H1 (cell line): Measurements from ENCODE around the gene MYOD1. TPM values are rescaled to one million over a fixed set of nuclear protein-coding genes. Genes with fewer than 3 reads are reported as not detected.

Source experiments
- CTCF ChIA-PET: fragments of 300-600 bp; sonication (Branson Sonifier 250); formaldehyde crosslinking; loops from one replicate; lab custom pipeline; 2021; ENCODE audit not compliant: partially characterized antibody; lab: Charles Lee
- POLR2A ChIA-PET: fragments of 300-600 bp; sonication (Branson Sonifier 250); formaldehyde crosslinking; loops from one replicate; lab custom pipeline; 2021; ENCODE audit warnings: inconsistent platforms; ENCODE audit not compliant: partially characterized antibody; lab: Charles Lee
- DNase-seq, 2 experiments: peaks; one replicate each; pipeline versions ENCODE4 v3.0.0 to v3.0.0-alpha.2; 2010 to 2022; ENCODE audit warnings: low spot score in 2 of 2, low read depth in 1 of 2, mixed read lengths in 1 of 2
- FAIRE-seq: peaks from 2 replicates; lab custom pipeline; 2011; peaks lifted over from hg19 to GRCh38; lab: Jason Lieb, UNC
- H2AFZ ChIP-seq: 2 replicates; pipeline ENCODE4 v1.8.1; 2012; ENCODE audit warnings: low read length, inconsistent platforms
- H2AK5ac ChIP-seq: 2 replicates; pipeline ENCODE4 v1.6.1; 2013; ENCODE audit warnings: low read depth, low read length
- H2BK120ac ChIP-seq: replicated peaks from 2 replicates; pipeline ENCODE3; 2013; ENCODE audit warnings: low read depth, low read length, inconsistent platforms
- H2BK12ac ChIP-seq: 2 replicates; pipeline ENCODE4 v1.6.1; 2013; ENCODE audit warnings: low read depth, low read length
- H2BK15ac ChIP-seq: 2 replicates; pipeline ENCODE4 v1.6.1; 2013; ENCODE audit warnings: low read length
- H2BK20ac ChIP-seq: 2 replicates; pipeline ENCODE4 v1.6.1; 2013; ENCODE audit warnings: low read length
- H2BK5ac ChIP-seq: 2 replicates; pipeline ENCODE4 v1.6.1; 2013; ENCODE audit warnings: low read depth, low read length
- H3K14ac ChIP-seq: 2 replicates; pipeline ENCODE4 v1.6.1; 2013; ENCODE audit warnings: inconsistent platforms; ENCODE audit not compliant: insufficient read length
- H3K18ac ChIP-seq: 2 replicates; pipeline ENCODE4 v1.6.1; 2013; ENCODE audit warnings: low read length; ENCODE audit errors: extremely low read depth
- H3K23ac ChIP-seq: 2 replicates; pipeline ENCODE4 v1.6.1; 2013; ENCODE audit warnings: inconsistent platforms; ENCODE audit not compliant: insufficient read length
- H3K23me2 ChIP-seq: 2 replicates; pipeline ENCODE4 v1.6.1; 2013; ENCODE audit warnings: low read depth, low read length
- H3K27ac ChIP-seq: 2 replicates; pipeline ENCODE4 v1.6.1; 2011; ENCODE audit warnings: low read depth, low read length, inconsistent platforms
- H3K27me3 ChIP-seq, 4 experiments: replicated peaks in 1 of 4; 1 replicate in 1 of 4; 2 replicates in 3 of 4; pipeline versions ENCODE4 v1.6.1 to v1.8.1; 2011 to 2013; ENCODE audit warnings: low read length in 3 of 4, mild to moderate bottlenecking in 3 of 4, inconsistent platforms in 2 of 4, mixed read lengths in 2 of 4, moderate library complexity in 1 of 4; ENCODE audit not compliant: control insufficient read depth in 3 of 4, insufficient read depth in 3 of 4; ENCODE audit errors: extremely low read depth in 1 of 4
- H3K36me3 ChIP-seq, 4 experiments: 2 replicates each; pipeline versions ENCODE4 v1.6.1 to v1.8.1; 2011 to 2013; ENCODE audit warnings: mild to moderate bottlenecking in 4 of 4, low read length in 3 of 4, moderate library complexity in 2 of 4, control low read depth in 1 of 4, inconsistent platforms in 1 of 4; ENCODE audit not compliant: insufficient read depth in 4 of 4, control insufficient read depth in 2 of 4
- H3K4ac ChIP-seq: replicated peaks from 2 replicates; pipeline ENCODE3; 2013; ENCODE audit warnings: low read length, low read depth, mixed read lengths, inconsistent platforms; ENCODE audit not compliant: insufficient read length
- H3K4me1 ChIP-seq, 4 experiments: replicated peaks in 1 of 4; 1 replicate in 1 of 4; 2 replicates in 3 of 4; pipeline versions ENCODE4 v1.6.1 to v1.8.1; 2011 to 2013; ENCODE audit warnings: low read length in 3 of 4, inconsistent platforms in 2 of 4, mixed read lengths in 1 of 4; ENCODE audit not compliant: insufficient read depth in 4 of 4, control insufficient read depth in 3 of 4
- H3K4me2 ChIP-seq, 2 experiments: 2 replicates each; pipeline versions ENCODE4 v1.6.1 to v1.8.1; 2011 to 2013; ENCODE audit warnings: low read depth in 2 of 2, low read length in 2 of 2, control low read depth in 1 of 2, inconsistent platforms in 1 of 2, mild to moderate bottlenecking in 1 of 2; ENCODE audit not compliant: insufficient read depth in 1 of 2
- H3K4me3 ChIP-seq, 4 experiments: fragments of 200-600, 300-600 bp in 1 of 4; sonication (generic), shearing (Covaris generic), sonication (Bioruptor Twin) in 1 of 4; 2 replicates each; pipeline versions ENCODE4 v1.5.1 to v1.8.1; 2011 to 2016; ENCODE audit warnings: low read length in 4 of 4, low read depth in 3 of 4, control low read depth in 2 of 4, inconsistent platforms in 2 of 4, mild to moderate bottlenecking in 2 of 4, mixed read lengths in 1 of 4, moderate library complexity in 1 of 4; ENCODE audit not compliant: insufficient read depth in 2 of 4; ENCODE audit errors: extremely low read depth in 1 of 4
- H3K56ac ChIP-seq: replicated peaks from 2 replicates; pipeline ENCODE3; 2013; ENCODE audit warnings: low read depth, mild to moderate bottlenecking, mixed read lengths, low read length, inconsistent platforms; ENCODE audit not compliant: insufficient read length
- H3K79me1 ChIP-seq: 2 replicates; pipeline ENCODE4 v1.6.1; 2013; ENCODE audit warnings: low read depth, low read length, control low read depth
- H3K79me2 ChIP-seq, 2 experiments: 2 replicates each; pipeline versions ENCODE4 v1.6.1 to v1.8.1; 2012 to 2013; ENCODE audit warnings: low read length in 2 of 2, mild to moderate bottlenecking in 2 of 2, inconsistent platforms in 1 of 2; ENCODE audit not compliant: insufficient read depth in 2 of 2, control insufficient read depth in 1 of 2
- H3K9ac ChIP-seq, 4 experiments: replicated peaks in 1 of 4; 1 replicate in 1 of 4; 2 replicates in 3 of 4; pipeline versions ENCODE4 v1.6.1 to v1.8.1; 2011 to 2013; ENCODE audit warnings: low read depth in 3 of 4, low read length in 3 of 4, control low read depth in 2 of 4, mild to moderate bottlenecking in 2 of 4, moderate library complexity in 2 of 4, inconsistent platforms in 1 of 4; ENCODE audit errors: extremely low read depth in 1 of 4
- H3K9me3 ChIP-seq, 2 experiments: 2 replicates each; pipeline versions ENCODE4 v1.6.1 to v1.8.1; 2012 to 2013; ENCODE audit warnings: mild to moderate bottlenecking in 2 of 2, moderate library complexity in 2 of 2, control low read depth in 1 of 2, inconsistent platforms in 1 of 2, low read depth in 1 of 2, low read length in 1 of 2, mixed read lengths in 1 of 2; ENCODE audit not compliant: insufficient read depth in 2 of 2
- H4K20me1 ChIP-seq, 2 experiments: replicated peaks in 1 of 2; 2 replicates each; pipeline versions ENCODE3 to v1.8.1; 2011 to 2013; ENCODE audit warnings: inconsistent platforms in 2 of 2, low read length in 2 of 2, mild to moderate bottlenecking in 1 of 2; ENCODE audit not compliant: insufficient read depth in 2 of 2, control insufficient read depth in 1 of 2
- H4K5ac ChIP-seq: 2 replicates; pipeline ENCODE4 v1.6.1; 2013; ENCODE audit warnings: low read length, low read depth, mixed read lengths, inconsistent platforms; ENCODE audit not compliant: insufficient read length
- H4K8ac ChIP-seq: 2 replicates; pipeline ENCODE4 v1.8.0; 2013; ENCODE audit warnings: mild to moderate bottlenecking, moderate library complexity, low read length, inconsistent platforms; ENCODE audit not compliant: insufficient read depth; ENCODE audit errors: extremely low read depth
- H4K91ac ChIP-seq: replicated peaks from 2 replicates; pipeline ENCODE3; 2013; ENCODE audit warnings: low read length, mixed read lengths, inconsistent platforms; ENCODE audit not compliant: insufficient read length
- WGBS, 2 experiments: shearing (Covaris generic) in 1 of 2; methylation state at CpG; one replicate each; pipeline versions ENCODE4 v1.1.6 to v1.1.7; 2013 to 2015; ENCODE audit warnings: low lambda C conversion rate in 2 of 2, mixed read lengths in 2 of 2, inconsistent platforms in 1 of 2, low coverage in 1 of 2, missing lambda C conversion rate in 1 of 2; ENCODE audit not compliant: insufficient replicate concordance in 2 of 2, insufficient coverage in 1 of 2, insufficient read length in 1 of 2; ENCODE audit errors: extremely low coverage in 1 of 2, missing lambda C conversion rate in 1 of 2; 5-methylcytosine and 5-hydroxymethylcytosine counted together
- polyA plus RNA-seq, 7 experiments: library from polyadenylated mRNA; depleted of rRNA in 3 of 7; stranded (reverse) in 5 of 7; unstranded in 2 of 7; fragments of >200 nt in 5 of 7; fragments of 200-250 nt in 2 of 7; gene quantifications; 1 replicate in 5 of 7; 2 replicates in 1 of 7; 4 replicates in 1 of 7; pipeline versions ENCODE4 v1.2.1 to v1.2.3, GENCODE V29; 2011 to 2013; ENCODE audit warnings: missing spikeins in 2 of 7, mixed read lengths in 2 of 7
- total RNA-seq: library from RNA; stranded (reverse); fragmentation: NEBNext Ultra II Directional; extraction: Animal tissue kit (Norgen Biotek cat#: 25700); gene quantifications from 2 replicates; pipeline ENCODE4 v1.2.1, GENCODE V29; 2021

Gene MYOD1
- total and polyA plus RNA-seq, 2 of the 8 experiments (the other 6 are each of a cell fraction or from before 2014, with no cell fraction given): not detected

- no peaks in the 10 kb centered on the region for H3K79me1 ChIP-seq
- H4K8ac ChIP-seq: no peak overlapping the region
- H3K4ac ChIP-seq: no peak overlapping the region
- no peak overlapping the region for H2BK15ac ChIP-seq
- no peak overlapping the region for H2BK5ac ChIP-seq
- no peak overlapping the region for H3K23ac ChIP-seq
- no peak overlapping the region for H2BK12ac ChIP-seq
- no peaks in the 10 kb centered on the region for H3K79me2 ChIP-seq
- FAIRE-seq: no peak
- no peak overlapping the region for H4K5ac ChIP-seq
- DNase-seq: no peak
- no peak overlapping the region for H2AFZ ChIP-seq
- peaks cover 0 to 10% (median 0%) of the 10 kb centered on the region in 4 experiments; a peak in 1 of 8 replicates for H3K36me3 ChIP-seq
- H3K56ac ChIP-seq: no peak overlapping the region
- no peak overlapping the region; the same call in 1 of the 2 replicates for H3K18ac ChIP-seq
- H2AK5ac ChIP-seq: 0 out of 2 replicates have a peak overlapping the region, but pooled peaks have one; percentile 39
- peaks cover 16 to 35% (median 32%) of the 10 kb centered on the region in 4 experiments for H3K27me3 ChIP-seq
- no peak overlapping the region for H3K9ac ChIP-seq
- ChIA-PET CTCF (interaction anchor here (0.6 to 16.5 kb wide), 13 partner anchors 7 to 1023 kb away, joined by 3 to 290 read pairs (median 5); partner anchors contain the start of genes KCNC1 and MYOD1), POLR2A (no interaction called here)
- H2BK120ac ChIP-seq: no peak overlapping the region
- no peak overlapping the region for H3K4me3 ChIP-seq
- H3K23me2 ChIP-seq: peaks cover 6% of the 10 kb centered on the region; the same call in 1 of the 2 replicates
- H3K9me3 ChIP-seq: peaks cover 0 to 9% of the 10 kb centered on the region in 2 experiments; a peak in 2 of 4 replicates
- H3K27ac ChIP-seq: no peak overlapping the region
- H4K91ac ChIP-seq: no peak overlapping the region
- H3K4me2 ChIP-seq: no peak overlapping the region
- 85% methylated on average over 7 of the region's 7 CpGs; no CpG with 5 or more reads in 1 of the 2 experiments for WGBS, 2 experiments
- H3K4me1 ChIP-seq: peaks cover 3 to 26% (median 13%) of the 10 kb centered on the region in 4 experiments
- H4K20me1 ChIP-seq: peaks cover 6 to 11% of the 10 kb centered on the region in 2 experiments
- no peak overlapping the region for H3K14ac ChIP-seq
- H2BK20ac ChIP-seq: no peak overlapping the region
Measured at GRCh38 chr11:17740649-17741235, 21.4 kb downstream of the MYOD1 start.
